ENCODE results near the gene RPS19. TPM values are rescaled to one million over a fixed set of nuclear protein-coding genes. Genes with fewer than 3 reads are reported as not detected.

Gene RPS19
- total RNA-seq, 4 donors from 2014 or later = 363 to 861 (median 619) TPM

GRCh38 chr19:41859213-41859617 lies 840 bp upstream of the RPS19 start:
- peaks cover 0 to 29% (median 0%) of the 10 kb centered on the region in 3 donors for H3K36me3 ChIP-seq
- H3K4me1 ChIP-seq = peaks cover 0 to 36% (median 24%) of the 10 kb centered on the region in 4 donors
- H3K27ac ChIP-seq = peak overlapping the region; percentile 3 to 97 (median 94)
- H3K27me3 ChIP-seq = no peaks in the 10 kb centered on the region
- H3K9me3 ChIP-seq = no peaks in the 10 kb centered on the region
- TF ChIP-seq CTCF (IDR thresholded peaks at IDR 0.05) = no peak
- TF ChIP-seq POLR2A (IDR thresholded peaks at IDR 0.05) = no peak
- H3K4me3 ChIP-seq = peak overlapping the region in 3 of 4 donors; percentile 80 to 98 (median 96)
- DNase-seq = no peak

GRCh38 chr19:41860419-41861115 lies 512 bp downstream of the RPS19 start:
- peaks cover 0 to 41% (median 24%) of the 10 kb centered on the region in 4 donors for H3K4me1 ChIP-seq
- DNase-seq = no peak
- no peaks in the 10 kb centered on the region for H3K9me3 ChIP-seq
- peak overlapping the region; percentile 80 to 98 (median 90) for H3K4me3 ChIP-seq
- peak overlapping the region; percentile 90 to 97 (median 94) for H3K27ac ChIP-seq
- H3K27me3 ChIP-seq = no peaks in the 10 kb centered on the region
- TF ChIP-seq CTCF (IDR thresholded peaks at IDR 0.05) (no peak), POLR2A (IDR thresholded peaks at IDR 0.05) (no peak)
- H3K36me3 ChIP-seq = peaks cover 0 to 42% (median 0%) of the 10 kb centered on the region in 3 donors

GRCh38 chr19:41861116-41861768 lies 1.2 kb downstream of the RPS19 start:
- TF ChIP-seq CTCF (IDR thresholded peaks at IDR 0.05) = no peak
- no peak for TF ChIP-seq POLR2A (IDR thresholded peaks at IDR 0.05)
- Histone ChIP-seq H3K4me1 (peaks cover 0 to 45% (median 27%) of the 10 kb centered on the region in 4 donors), H3K27me3 (no peaks in the 10 kb centered on the region), H3K4me3 (peak overlapping the region; percentile 80 to 98 (median 90)), H3K36me3 (peaks cover 0 to 42% (median 0%) of the 10 kb centered on the region in 3 donors), H3K27ac (peak overlapping the region; percentile 90 to 97 (median 94)), H3K9me3 (no peaks in the 10 kb centered on the region)
- DNase-seq = no peak

- H3K4me1 ChIP-seq = peaks cover 0 to 46% (median 29%) of the 10 kb centered on the region in 4 donors
- H3K36me3 ChIP-seq = peaks cover 0 to 42% (median 0%) of the 10 kb centered on the region in 3 donors
- no peak overlapping the region for H3K4me3 ChIP-seq
Measured at GRCh38 chr19:41861846-41862245, 1.8 kb downstream of the RPS19 start.

More at GRCh38 chr19:41861846-41862245, 1.8 kb downstream of the RPS19 start:
- TF ChIP-seq POLR2A (IDR thresholded peaks at IDR 0.05) (no peak), CTCF (IDR thresholded peaks at IDR 0.05) (no peak)
- Histone ChIP-seq H3K27me3 (no peaks in the 10 kb centered on the region), H3K9me3 (no peaks in the 10 kb centered on the region), H3K27ac (peak overlapping the region in 1 of 4 donors; percentile 46)
- DNase-seq = no peak
